ENCODE measurements around the gene INO80E. TPM values are rescaled to one million over a fixed set of nuclear protein-coding genes. Genes with fewer than 3 reads are reported as not detected.
"Not testable (repeated sequence)": the region's sequence is repeated elsewhere in the genome, so short reads cannot be mapped to it uniquely, and the experiment has no call there.

Gene INO80E
- total and polyA plus RNA-seq, 2 experiments from 2014 or later = 14.0 to 61.2 TPM

DNA sequence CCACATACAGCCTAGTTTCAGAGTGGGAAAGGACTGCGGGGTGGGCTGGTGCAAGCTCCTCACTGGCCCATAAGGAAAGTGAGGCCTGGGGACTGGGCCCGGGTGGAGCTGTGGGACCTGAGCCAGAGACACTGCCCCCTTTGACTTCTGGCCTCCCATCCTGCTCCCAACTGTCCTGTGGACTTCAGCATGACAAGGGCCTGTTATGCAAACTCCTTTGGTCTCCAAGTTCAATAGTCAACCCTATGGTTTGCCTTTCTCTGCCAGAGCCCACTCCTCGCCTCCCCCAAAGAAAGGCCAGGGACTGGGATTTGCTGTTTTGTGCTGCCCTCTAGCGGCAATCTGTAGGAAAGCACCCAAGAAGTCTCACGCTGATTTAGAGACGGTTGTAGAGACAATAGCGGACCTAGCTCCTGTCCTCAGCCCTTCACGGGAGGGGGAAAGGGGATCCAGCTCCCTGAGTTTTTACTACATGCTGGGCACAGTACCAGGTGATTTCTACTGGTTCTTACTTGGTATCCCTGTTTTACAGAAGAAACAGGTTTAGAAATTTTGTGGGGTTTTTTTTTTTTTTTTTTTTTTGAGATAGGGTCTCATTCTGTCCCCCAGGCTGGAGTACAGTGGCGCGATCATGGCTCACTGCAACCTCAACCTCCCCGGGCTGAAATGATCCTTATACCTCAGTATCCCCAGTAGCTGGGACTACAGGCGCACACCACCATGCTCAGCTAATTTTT is 36.2 kb downstream of the INO80E start:
- no peaks in the 10 kb centered on the region for H4K20me1 ChIP-seq (ENCODE audit: insufficient read depth, poor library complexity, severe bottlenecking)
- DNase-seq (ENCODE audit: low spot score) = peak; percentile 71
- no peaks in the 10 kb centered on the region for H3K36me3 ChIP-seq (replicated peaks; ENCODE audit: insufficient read depth, low read depth)
- H2AFZ ChIP-seq = no peak overlapping the region
- H3K27me3 ChIP-seq = peaks cover 62% of the 10 kb centered on the region
- H3K9me2 ChIP-seq (replicated peaks; ENCODE audit: insufficient read depth) = no peaks in the 10 kb centered on the region
- H3K4me1 ChIP-seq (ENCODE audit: insufficient read depth) = peaks cover 7% of the 10 kb centered on the region
- no peak overlapping the region for H3K4me2 ChIP-seq
- WGBS (ENCODE audit: low lambda C conversion rate, missing lambda C conversion rate) = 27% methylated on average over 12 of the region's 12 CpGs
- H3K27ac ChIP-seq = no peak overlapping the region
- H3K4me3 ChIP-seq = no peak overlapping the region
- no peaks in the 10 kb centered on the region for H3K79me2 ChIP-seq
- TF ChIP-seq, protein P1, sequence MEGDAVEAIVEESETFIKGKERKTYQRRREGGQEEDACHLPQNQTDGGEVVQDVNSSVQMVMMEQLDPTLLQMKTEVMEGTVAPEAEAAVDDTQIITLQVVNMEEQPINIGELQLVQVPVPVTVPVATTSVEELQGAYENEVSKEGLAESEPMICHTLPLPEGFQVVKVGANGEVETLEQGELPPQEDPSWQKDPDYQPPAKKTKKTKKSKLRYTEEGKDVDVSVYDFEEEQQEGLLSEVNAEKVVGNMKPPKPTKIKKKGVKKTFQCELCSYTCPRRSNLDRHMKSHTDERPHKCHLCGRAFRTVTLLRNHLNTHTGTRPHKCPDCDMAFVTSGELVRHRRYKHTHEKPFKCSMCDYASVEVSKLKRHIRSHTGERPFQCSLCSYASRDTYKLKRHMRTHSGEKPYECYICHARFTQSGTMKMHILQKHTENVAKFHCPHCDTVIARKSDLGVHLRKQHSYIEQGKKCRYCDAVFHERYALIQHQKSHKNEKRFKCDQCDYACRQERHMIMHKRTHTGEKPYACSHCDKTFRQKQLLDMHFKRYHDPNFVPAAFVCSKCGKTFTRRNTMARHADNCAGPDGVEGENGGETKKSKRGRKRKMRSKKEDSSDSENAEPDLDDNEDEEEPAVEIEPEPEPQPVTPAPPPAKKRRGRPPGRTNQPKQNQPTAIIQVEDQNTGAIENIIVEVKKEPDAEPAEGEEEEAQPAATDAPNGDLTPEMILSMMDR (IDR thresholded peaks at IDR 0.05; ENCODE audit: poor library complexity) = peak; percentile 75
- no peak for TF ChIP-seq EZH2phosphoT487 (IDR thresholded peaks at IDR 0.05; ENCODE audit: low read depth, severe bottlenecking, unreplicated experiment)
- no peaks in the 10 kb centered on the region for H3K9me3 ChIP-seq (ENCODE audit: low read depth)

DNA sequence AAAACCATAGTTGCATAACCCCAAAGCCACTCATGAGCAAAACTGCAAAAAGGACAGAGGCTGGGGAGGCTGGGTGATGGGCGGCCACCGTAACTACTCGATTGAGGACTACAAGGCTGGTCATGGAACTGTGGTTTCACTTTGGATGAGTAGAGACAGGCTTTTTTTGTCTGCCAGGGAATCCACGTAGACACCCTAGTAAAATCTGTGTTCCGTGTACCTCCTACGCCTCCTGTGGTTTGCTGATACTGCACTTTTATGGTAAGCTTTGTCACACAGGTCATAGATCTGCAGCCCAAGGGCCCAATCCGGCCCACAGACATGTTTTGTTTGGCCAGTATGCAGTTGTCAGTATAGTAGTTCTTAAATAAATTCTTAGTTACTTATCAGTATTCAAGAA is 37.2 kb downstream of the INO80E start:
- no peaks in the 10 kb centered on the region for H3K36me3 ChIP-seq (replicated peaks; ENCODE audit: insufficient read depth, low read depth)
- no peak overlapping the region for H2AFZ ChIP-seq
- no peak overlapping the region for H3K4me3 ChIP-seq
- WGBS (ENCODE audit: low lambda C conversion rate, missing lambda C conversion rate) = 79% methylated on average over 7 of the region's 7 CpGs
- H3K4me2 ChIP-seq = no peak overlapping the region
- no peaks in the 10 kb centered on the region for H3K9me3 ChIP-seq (ENCODE audit: low read depth)
- H3K27me3 ChIP-seq = peaks cover 54% of the 10 kb centered on the region
- H3K4me1 ChIP-seq (ENCODE audit: insufficient read depth) = peaks cover 7% of the 10 kb centered on the region
- no peaks in the 10 kb centered on the region for H4K20me1 ChIP-seq (ENCODE audit: insufficient read depth, poor library complexity, severe bottlenecking)
- H3K9me2 ChIP-seq (replicated peaks; ENCODE audit: insufficient read depth) = no peaks in the 10 kb centered on the region
- no peak overlapping the region for H3K27ac ChIP-seq
- H3K79me2 ChIP-seq = no peaks in the 10 kb centered on the region
- DNase-seq (ENCODE audit: low spot score) = no peak
- TF ChIP-seq EZH2phosphoT487 (IDR thresholded peaks at IDR 0.05; ENCODE audit: low read depth, severe bottlenecking, unreplicated experiment) = no peak
- TF ChIP-seq, protein P1 (IDR thresholded peaks at IDR 0.05; ENCODE audit: poor library complexity) = no peak
- no peak for TF ChIP-seq EZH2 (IDR thresholded peaks at IDR 0.05; ENCODE audit: borderline replicate concordance)

DNA sequence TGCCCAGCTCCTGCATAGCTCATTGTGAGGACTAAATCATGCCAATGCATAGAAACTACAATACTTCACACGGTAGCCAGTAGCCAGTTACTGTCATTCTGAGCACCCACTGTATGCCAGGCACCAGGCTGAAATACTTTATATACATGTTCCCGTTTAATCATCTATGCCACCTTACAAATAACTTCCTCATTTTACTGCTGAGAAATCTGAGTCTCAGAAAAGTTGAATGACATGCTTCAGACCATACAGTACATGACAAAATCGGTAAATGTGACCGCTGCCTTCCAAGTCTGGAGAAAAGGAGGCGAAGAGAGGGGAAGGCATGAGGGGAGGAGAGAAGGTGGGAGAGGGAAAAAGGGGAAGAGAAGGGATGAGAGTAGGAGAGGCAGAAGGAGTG is 44.2 kb downstream of the INO80E start:
- Histone ChIP-seq H3K4me2 (no peak overlapping the region), H3K4me1 (ENCODE audit: insufficient read depth) (no peaks in the 10 kb centered on the region), H4K20me1 (ENCODE audit: insufficient read depth, poor library complexity, severe bottlenecking) (no peaks in the 10 kb centered on the region), H2AFZ (no peak overlapping the region), H3K4me3 (no peak overlapping the region), H3K27me3 (peaks cover 4% of the 10 kb centered on the region), H3K9me3 (ENCODE audit: low read depth) (no peaks in the 10 kb centered on the region), H3K79me2 (no peaks in the 10 kb centered on the region), H3K9me2 (replicated peaks; ENCODE audit: insufficient read depth) (no peaks in the 10 kb centered on the region), H3K36me3 (replicated peaks; ENCODE audit: insufficient read depth, low read depth) (no peaks in the 10 kb centered on the region), H3K27ac (no peak overlapping the region)
- DNase-seq (ENCODE audit: low spot score) = no peak
- TF ChIP-seq EZH2 (IDR thresholded peaks at IDR 0.05; ENCODE audit: borderline replicate concordance) = no peak
- TF ChIP-seq, protein P1 (IDR thresholded peaks at IDR 0.05; ENCODE audit: poor library complexity) = no peak
- no peak for TF ChIP-seq EZH2phosphoT487 (IDR thresholded peaks at IDR 0.05; ENCODE audit: low read depth, severe bottlenecking, unreplicated experiment)
- WGBS (ENCODE audit: low lambda C conversion rate, missing lambda C conversion rate) = 84% methylated on average over 5 of the region's 5 CpGs

DNA sequence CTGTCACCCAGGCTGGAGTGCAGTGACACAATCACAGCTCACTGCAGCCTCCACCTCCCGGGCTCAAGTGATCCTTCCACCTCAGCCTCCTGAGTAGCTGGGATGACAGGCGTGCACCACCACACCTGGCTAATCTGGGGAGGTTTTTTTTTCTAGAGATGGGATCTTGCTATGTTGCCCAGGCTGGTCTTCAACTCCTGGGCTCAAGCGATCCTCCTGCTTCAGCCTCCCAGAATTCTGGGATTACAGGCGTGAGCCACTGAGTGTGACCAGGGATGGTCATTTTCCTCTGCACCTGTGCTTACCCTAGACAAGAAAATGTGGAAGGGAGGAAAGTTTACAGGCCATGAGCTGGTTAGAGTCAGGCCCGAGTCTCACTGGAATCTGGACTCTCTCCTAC is 44.6 kb downstream of the INO80E start:
- 87% methylated on average over 5 of the region's 5 CpGs for WGBS (ENCODE audit: low lambda C conversion rate, missing lambda C conversion rate)
- H3K36me3 ChIP-seq (replicated peaks; ENCODE audit: insufficient read depth, low read depth); H3K4me1 ChIP-seq (ENCODE audit: insufficient read depth); H3K27ac ChIP-seq; H4K20me1 ChIP-seq (ENCODE audit: insufficient read depth, poor library complexity, severe bottlenecking); H2AFZ ChIP-seq; H3K4me2 ChIP-seq; H3K79me2 ChIP-seq; H3K27me3 ChIP-seq; H3K9me2 ChIP-seq (replicated peaks; ENCODE audit: insufficient read depth); H3K4me3 ChIP-seq; DNase-seq (ENCODE audit: low spot score); H3K9me3 ChIP-seq (ENCODE audit: low read depth): not testable (repeated sequence)

All from hepatocyte (in vitro differentiated cells).